Small intestine (tissue), 16 donors: ENCODE results near the gene MSRB3. TPM values are rescaled to one million over a fixed set of nuclear protein-coding genes. Genes with fewer than 3 reads are reported as not detected.

ENCODE experiments used
- DNase-seq, 2 donors: peaks; one replicate each; pipeline versions ENCODE4 v3.0.0 to v3.0.0-alpha.2; 2013
- FAIRE-seq: peaks from 2 replicates; lab custom pipeline; 2012; peaks lifted over from hg19 to GRCh38; lab: Jason Lieb, UNC
- H3K27ac ChIP-seq, 3 donors: one replicate each; pipeline ENCODE4 v1.5.1; 2013; ENCODE audit warnings: low read length in 2 of 3, mild to moderate bottlenecking in 2 of 3, control low read depth in 1 of 3, inconsistent platforms in 1 of 3, low read depth in 1 of 3, moderate library complexity in 1 of 3
- H3K27me3 ChIP-seq, 3 donors: one replicate each; pipeline ENCODE4 v1.6.1; 2013; ENCODE audit warnings: low read length in 3 of 3, inconsistent platforms in 1 of 3; ENCODE audit not compliant: control insufficient read depth in 3 of 3, insufficient read depth in 3 of 3
- H3K36me3 ChIP-seq, 3 donors: one replicate each; pipeline ENCODE4 v1.6.1; 2013; ENCODE audit warnings: low read length in 3 of 3, inconsistent platforms in 1 of 3, low read depth in 1 of 3, mild to moderate bottlenecking in 1 of 3, moderate library complexity in 1 of 3; ENCODE audit not compliant: control insufficient read depth in 3 of 3, insufficient read depth in 2 of 3
- H3K4me1 ChIP-seq, 3 donors: one replicate each; pipeline ENCODE4 v1.6.1; 2013; ENCODE audit warnings: low read length in 2 of 3, inconsistent platforms in 1 of 3, low read depth in 1 of 3, mild to moderate bottlenecking in 1 of 3, moderate library complexity in 1 of 3; ENCODE audit not compliant: control insufficient read depth in 3 of 3, insufficient read depth in 2 of 3
- H3K4me3 ChIP-seq, 3 donors: one replicate each; pipeline ENCODE4 v1.5.1; 2013; ENCODE audit warnings: low read length in 3 of 3, control low read depth in 1 of 3, inconsistent platforms in 1 of 3, low read depth in 1 of 3, mild to moderate bottlenecking in 1 of 3, moderate library complexity in 1 of 3
- H3K9me3 ChIP-seq, 2 donors: one replicate each; pipeline ENCODE4 v1.6.1; 2013; ENCODE audit warnings: low read depth in 1 of 2, low read length in 1 of 2; ENCODE audit not compliant: control insufficient read depth in 2 of 2, insufficient read depth in 1 of 2
- WGBS, 3 donors: extraction: QIAGEN DNeasy Blood & Tissue Kit; methylation state at CpG; one replicate each; pipeline ENCODE4 v1.1.7; 2013; 5-methylcytosine and 5-hydroxymethylcytosine counted together
- long read RNA-seq, 10 donors: transcript quantifications; one replicate each; lab custom pipeline, GENCODE V29; 2026
- polyA plus RNA-seq, 4 donors: library from polyadenylated mRNA; stranded (reverse) in 3 of 4; unstranded in 1 of 4; fragments of 200-250 nt in 3 of 4; fragments of 120-200 nt in 1 of 4; gene quantifications; one replicate each; pipeline versions ENCODE4 v1.2.1 to v1.2.3, GENCODE V29; 2013
- donor health status: healthy with polysubstance abuse.
- donor health status: control.
- donor health status: control.
- donor health status: Bipolar disorder and iron deficiency.
- donor health status: healthy.

MSRB3 gene
- polyA plus RNA-seq = 10 to 100 TPM in 1 of 4 donors, 1 to 10 TPM in 2, under 1 TPM in 1; 0.89 to 12.7 (median 4.3) TPM
- long read RNA-seq, donor 1, full-length matches to known transcripts = 6 of 6 reads
- long read RNA-seq, donor 1, partial matches to known transcripts = 0 of 6 reads
- long read RNA-seq, donor 1, other reads (novel, unspliced or antisense) = 0 of 6 reads
- long read RNA-seq, donor 2, full-length matches to known transcripts = 1 of 1 reads
- long read RNA-seq, donor 2, partial matches to known transcripts = 0 of 1 reads
- long read RNA-seq, donor 2, other reads (novel, unspliced or antisense) = 0 of 1 reads
- long read RNA-seq, donor 3, full-length matches to known transcripts = 7 of 16 reads
- long read RNA-seq, donor 3, partial matches to known transcripts = 9 of 16 reads
- long read RNA-seq, donor 3, other reads (novel, unspliced or antisense) = 0 of 16 reads
- long read RNA-seq, donor 4 = 0 reads
- long read RNA-seq, donor 5, full-length matches to known transcripts = 3 of 3 reads
- long read RNA-seq, donor 5, partial matches to known transcripts = 0 of 3 reads
- long read RNA-seq, donor 5, other reads (novel, unspliced or antisense) = 0 of 3 reads
- long read RNA-seq, donor 6, full-length matches to known transcripts = 2 of 2 reads
- long read RNA-seq, donor 6, partial matches to known transcripts = 0 of 2 reads
- long read RNA-seq, donor 6, other reads (novel, unspliced or antisense) = 0 of 2 reads
- long read RNA-seq, donor 7 = 0 reads
- long read RNA-seq, donor 8, full-length matches to known transcripts = 1 of 1 reads
- long read RNA-seq, donor 8, partial matches to known transcripts = 0 of 1 reads
- long read RNA-seq, donor 8, other reads (novel, unspliced or antisense) = 0 of 1 reads
- long read RNA-seq, donor 9 = 0 reads
- long read RNA-seq, donor 10, full-length matches to known transcripts = 17 of 17 reads
- long read RNA-seq, donor 10, partial matches to known transcripts = 0 of 17 reads
- long read RNA-seq, donor 10, other reads (novel, unspliced or antisense) = 0 of 17 reads

GRCh38 chr12:65278576-65279368 is at the start of gene MSRB3:
Gene MSRB3 (plus strand): TSS chr12:65278683. CDS start chr12:65308580, 29,897 bp downstream.
- H3K27ac ChIP-seq = peak within 1 kb of the TSS; percentile 34 to 85 (median 66)
- peaks cover 0 to 5% (median 0%) of the 10 kb centered on the region in 3 donors for H3K4me1 ChIP-seq
- H3K36me3 ChIP-seq = no peaks in the 10 kb centered on the region
- H3K9me3 ChIP-seq = no peaks in the 10 kb centered on the region
- peaks cover 0 to 27% (median 7%) of the 10 kb centered on the region in 3 donors for H3K27me3 ChIP-seq
- 0 to 1% (median 1%) methylated on average over 53 to 85 of the region's 85 CpGs for WGBS, 3 donors
- peak within 1 kb of the TSS; percentile 59 to 75 (median 60) for H3K4me3 ChIP-seq
- FAIRE-seq (no peak), DNase-seq (peak in 1 of 2 donors; percentile 57)

GRCh38 chr12:65229441-65229840 is 49.0 kb upstream of the MSRB3 start:
- no peak for DNase-seq
- H3K4me1 ChIP-seq = no peaks in the 10 kb centered on the region
- H3K4me3 ChIP-seq = no peak overlapping the region
- peaks cover 0 to 8% (median 3%) of the 10 kb centered on the region in 3 donors for H3K36me3 ChIP-seq
- FAIRE-seq = no peak
- no peaks in the 10 kb centered on the region for H3K27me3 ChIP-seq
- 94% methylated on average over 1 of the region's 1 CpG for WGBS, 3 donors
- no peak overlapping the region for H3K27ac ChIP-seq
- peaks cover 0 to 6% of the 10 kb centered on the region in 2 donors for H3K9me3 ChIP-seq

- 13 to 18% (median 18%) methylated on average over 3 of the region's 3 CpGs for WGBS, 3 donors
- H3K4me1 ChIP-seq = no peaks in the 10 kb centered on the region
- peaks cover 0 to 4% of the 10 kb centered on the region in 2 donors for H3K9me3 ChIP-seq
- peak; percentile 93 for FAIRE-seq
- no peaks in the 10 kb centered on the region for H3K27me3 ChIP-seq
- H3K36me3 ChIP-seq = peaks cover 0 to 6% (median 3%) of the 10 kb centered on the region in 3 donors
- H3K4me3 ChIP-seq = no peak overlapping the region
- H3K27ac ChIP-seq = no peak overlapping the region
- DNase-seq = peak; percentile 13 to 17
Observed at GRCh38 chr12:65232476-65233077, 45.9 kb upstream of the MSRB3 start.

GRCh38 chr12:65237153-65237552 is 41.3 kb upstream of the MSRB3 start:
- H3K36me3 ChIP-seq = peaks cover 0 to 9% (median 2%) of the 10 kb centered on the region in 3 donors
- DNase-seq (no peak), FAIRE-seq (peak; percentile 10)
- no peak overlapping the region for H3K27ac ChIP-seq
- no peak overlapping the region for H3K4me3 ChIP-seq
- no peaks in the 10 kb centered on the region for H3K4me1 ChIP-seq
- H3K27me3 ChIP-seq = no peaks in the 10 kb centered on the region
- no peaks in the 10 kb centered on the region for H3K9me3 ChIP-seq
- 96 to 98% (median 98%) methylated on average over 1 of the region's 1 CpG for WGBS, 3 donors

GRCh38 chr12:65238609-65239008 is 39.9 kb upstream of the MSRB3 start:
- H3K4me3 ChIP-seq = no peak overlapping the region
- DNase-seq (no peak), FAIRE-seq (peak; percentile 53)
- H3K4me1 ChIP-seq = no peaks in the 10 kb centered on the region
- WGBS, 3 donors = 70 to 89% (median 86%) methylated on average over 3 of the region's 3 CpGs
- H3K27ac ChIP-seq = no peak overlapping the region
- H3K27me3 ChIP-seq = no peaks in the 10 kb centered on the region
- H3K9me3 ChIP-seq = no peaks in the 10 kb centered on the region
- H3K36me3 ChIP-seq = peaks cover 0 to 9% (median 4%) of the 10 kb centered on the region in 3 donors

- Histone ChIP-seq H3K4me3 (no peak overlapping the region), H3K9me3 (no peaks in the 10 kb centered on the region), H3K27ac (no peak overlapping the region), H3K36me3 (peaks cover 0 to 11% (median 1%) of the 10 kb centered on the region in 3 donors), H3K4me1 (no peaks in the 10 kb centered on the region), H3K27me3 (no peaks in the 10 kb centered on the region)
- FAIRE-seq (no peak), DNase-seq (no peak)
- 88 to 100% (median 95%) methylated on average over 2 of the region's 2 CpGs for WGBS, 3 donors
Observed at GRCh38 chr12:65248656-65249633, 29.5 kb upstream of the MSRB3 start.

- no peak for FAIRE-seq
Observed at GRCh38 chr12:65252515-65252914, 26.0 kb upstream of the MSRB3 start.

More at GRCh38 chr12:65252515-65252914, 26.0 kb upstream of the MSRB3 start:
- 64 to 68% (median 68%) methylated on average over 1 of the region's 1 CpG for WGBS, 3 donors
- Histone ChIP-seq H3K27me3 (no peaks in the 10 kb centered on the region), H3K36me3 (peaks cover 0 to 4% (median 0%) of the 10 kb centered on the region in 3 donors), H3K9me3 (no peaks in the 10 kb centered on the region), H3K27ac (no peak overlapping the region), H3K4me1 (no peaks in the 10 kb centered on the region), H3K4me3 (no peak overlapping the region)
- no peak for DNase-seq
